HepG2 (cell line): ENCODE results near the gene NOTUM. TPM values are rescaled to one million over a fixed set of nuclear protein-coding genes. Genes with fewer than 3 reads are reported as not detected.

Source experiments
- ATF7-NPFF ChIP-seq: sonication (generic); formaldehyde crosslinking; IDR thresholded peaks from 2 replicates; pipeline ENCODE4 v1.8.1; 2023; ENCODE audit warnings: mild to moderate bottlenecking, low read depth, missing genetic modification reagents, moderate library complexity
- ATRX ChIP-seq: sonication (generic); formaldehyde crosslinking; IDR thresholded peaks from 2 replicates; pipeline ENCODE4 v1.4.0; 2020; ENCODE audit warnings: missing genetic modification reagents, borderline replicate concordance
- CREB3 ChIP-seq: sonication (generic); formaldehyde crosslinking; IDR thresholded peaks from 2 replicates; pipeline ENCODE4 v1.5.0; 2020; ENCODE audit warnings: missing genetic modification reagents
- HOXD1 ChIP-seq: sonication (generic); formaldehyde crosslinking; IDR thresholded peaks from 2 replicates; pipeline ENCODE4 v1.5.0; 2020; ENCODE audit warnings: missing genetic modification reagents
- JARID2 ChIP-seq: sonication (generic); formaldehyde crosslinking; IDR thresholded peaks from 2 replicates; pipeline ENCODE4 v1.8.1; 2023; ENCODE audit warnings: missing genetic modification reagents, inconsistent platforms; ENCODE audit not compliant: insufficient replicate concordance
- JUNB ChIP-seq: sonication (generic); formaldehyde crosslinking; IDR thresholded peaks from 2 replicates; pipeline ENCODE4 v1.8.0; 2022; ENCODE audit warnings: missing genetic modification reagents, mild to moderate bottlenecking, borderline replicate concordance
- KAT2B ChIP-seq: fragments of 150-350 bp; IDR thresholded peaks from 2 replicates; pipeline ENCODE4 v1.6.1; 2014; ENCODE audit warnings: low read depth, low read length, borderline replicate concordance
- KLF15 ChIP-seq: sonication (generic); formaldehyde crosslinking; IDR thresholded peaks from 2 replicates; pipeline ENCODE4 v1.8.1; 2023; ENCODE audit warnings: borderline replicate concordance, mild to moderate bottlenecking, inconsistent platforms, missing genetic modification reagents, mixed read lengths
- NFE2 ChIP-seq: sonication (generic); formaldehyde crosslinking; IDR thresholded peaks from 2 replicates; pipeline ENCODE4 v1.4.0; 2020; ENCODE audit warnings: missing genetic modification reagents
- PATZ1 ChIP-seq: sonication (generic); formaldehyde crosslinking; IDR thresholded peaks from 2 replicates; pipeline ENCODE4 v1.4.0; 2020; ENCODE audit warnings: missing genetic modification reagents
- PAWR ChIP-seq: sonication (generic); formaldehyde crosslinking; IDR thresholded peaks from 2 replicates; pipeline ENCODE4 v1.4.0; 2020; ENCODE audit warnings: missing genetic modification reagents, mild to moderate bottlenecking, borderline replicate concordance
- PBX2 ChIP-seq: IDR thresholded peaks from 2 replicates; pipeline ENCODE4 v1.6.1; 2016; ENCODE audit warnings: control low read depth
- PCBP2 ChIP-seq: fragments of 200-400 bp; formaldehyde crosslinking; optimal IDR thresholded peaks from 2 replicates; pipeline ENCODE3; 2018; ENCODE audit warnings: low read length, low read depth; ENCODE audit not compliant: poor library complexity, severe bottlenecking
- PRPF4 ChIP-seq: fragments of 200-400 bp; formaldehyde crosslinking; IDR thresholded peaks from 2 replicates; pipeline ENCODE4 v1.6.1; 2016; ENCODE audit warnings: low read length, low read depth; ENCODE audit not compliant: poor library complexity, severe bottlenecking
- SMC3 ChIP-seq: IDR thresholded peaks from 2 replicates; pipeline ENCODE4 v1.6.1; 2011; ENCODE audit warnings: low read length, improper control_type of control experiment
- TBL1XR1 ChIP-seq: fragments of 150-350 bp; IDR thresholded peaks from 2 replicates; pipeline ENCODE4 v1.6.1; 2014; ENCODE audit warnings: borderline replicate concordance, low read length; ENCODE audit not compliant: partially characterized antibody
- THRA ChIP-seq: sonication (generic); formaldehyde crosslinking; IDR thresholded peaks from 2 replicates; pipeline ENCODE4 v1.4.0; 2020; ENCODE audit warnings: missing genetic modification reagents, borderline replicate concordance
- ZNF136 ChIP-seq: sonication (generic); formaldehyde crosslinking; IDR thresholded peaks from 2 replicates; pipeline ENCODE4 v1.8.1; 2022; ENCODE audit warnings: low read depth, mild to moderate bottlenecking, moderate library complexity, missing genetic modification reagents
- ZNF563 ChIP-seq: sonication (generic); formaldehyde crosslinking; IDR thresholded peaks from 2 replicates; pipeline ENCODE4 v1.8.0; 2022; ENCODE audit warnings: mild to moderate bottlenecking, moderate library complexity, missing genetic modification reagents
- ZNF678 ChIP-seq: sonication (generic); formaldehyde crosslinking; IDR thresholded peaks from 2 replicates; pipeline ENCODE4 v1.4.0; 2020; ENCODE audit warnings: mild to moderate bottlenecking, missing genetic modification reagents
- ZSCAN21 ChIP-seq: sonication (generic); formaldehyde crosslinking; IDR thresholded peaks from 2 replicates; pipeline ENCODE4 v1.8.0; 2022; ENCODE audit warnings: mild to moderate bottlenecking, missing genetic modification reagents, moderate library complexity, borderline replicate concordance
- polyA plus RNA-seq, 8 experiments: library from polyadenylated mRNA; depleted of rRNA in 3 of 8; stranded (reverse) in 7 of 8; unstranded in 1 of 8; fragments of >200 nt; fragmentation: Illumina TruSeq in 4 of 8; extraction: Trizol in 4 of 8; gene quantifications; 2 replicates each; pipeline versions ENCODE4 v1.2.1 to v1.2.3, GENCODE V29; 2011 to 2016; ENCODE audit warnings: low read depth in 4 of 8, missing spikeins in 1 of 8, mixed read lengths in 1 of 8; ENCODE audit not compliant: insufficient read depth in 1 of 8
- total RNA-seq, 5 experiments: library from RNA; depleted of rRNA; stranded (reverse); fragments of >200 nt; fragmentation: Illumina TruSeq; extraction: Trizol; gene quantifications; 2 replicates each; pipeline ENCODE4 v1.2.3, GENCODE V29; 2016; ENCODE audit warnings: low read depth in 1 of 5
- TF ChIP-seq, protein P1 (sequence below): sonication (generic); formaldehyde crosslinking; IDR thresholded peaks from 2 replicates; pipeline ENCODE4 v1.8.1; 2023; ENCODE audit warnings: mild to moderate bottlenecking, moderate library complexity, missing genetic modification reagents

NOTUM gene
- total and polyA plus RNA-seq, 2 of the 13 experiments (the other 11 are each of a cell fraction or from before 2014, with no cell fraction given), result 150 to 160 TPM

- no peak; the same call in none of the 2 replicates for TF ChIP-seq ZNF563 (CRISPR knock-in tag)
- TF ChIP-seq CREB3 (CRISPR knock-in tag), result no peak
- TF ChIP-seq ZSCAN21 (CRISPR knock-in tag), result no peak
- TF ChIP-seq HOXD1 (CRISPR knock-in tag), result peak; percentile 48; the same call in 1 of the 2 replicates
- TF ChIP-seq ATRX (CRISPR knock-in tag), result no peak
- no peak for TF ChIP-seq PCBP2
- TF ChIP-seq KAT2B, result no peak
- TF ChIP-seq SMC3, result no peak
- TF ChIP-seq PAWR (CRISPR knock-in tag), result 0 out of 2 replicates have a peak, but pooled peaks have one; percentile 25
- TF ChIP-seq PRPF4, result no peak
- TF ChIP-seq ZNF678 (CRISPR knock-in tag), result 0 out of 2 replicates have a peak, but pooled peaks have one; percentile 31
- no peak for TF ChIP-seq TBL1XR1
- no peak for TF ChIP-seq THRA (CRISPR knock-in tag)
- no peak for TF ChIP-seq ATF7-NPFF
- TF ChIP-seq PBX2 (CRISPR knock-in tag), result no peak
- TF ChIP-seq, protein P1, sequence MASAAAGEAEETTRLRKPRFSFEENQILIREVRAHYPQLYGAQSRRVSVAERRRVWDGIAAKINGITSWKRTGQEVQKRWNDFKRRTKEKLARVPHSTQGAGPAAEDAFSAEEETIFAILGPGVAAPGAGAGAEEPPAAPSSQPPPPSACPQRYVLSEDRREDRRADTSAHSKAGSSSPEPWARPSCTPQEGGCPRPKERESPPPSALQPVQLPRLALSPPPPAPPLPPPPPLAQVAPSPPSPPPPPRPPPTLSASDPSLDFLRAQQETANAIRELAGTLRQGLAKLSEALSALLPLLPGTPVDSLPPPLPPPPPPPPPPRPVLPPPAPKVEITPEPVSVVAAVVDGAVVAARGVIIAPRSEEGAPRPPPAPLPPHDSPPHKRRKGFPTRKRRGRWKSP (CRISPR knock-in tag), result peak; percentile 79; the same call in 1 of the 2 replicates
- no peak for TF ChIP-seq NFE2 (CRISPR knock-in tag)
- no peak for TF ChIP-seq JUNB (CRISPR knock-in tag)
- no peak for TF ChIP-seq ZNF136
- no peak for TF ChIP-seq PATZ1 (CRISPR knock-in tag)
- TF ChIP-seq JARID2 (CRISPR knock-in tag), result no peak
- 0 out of 2 replicates have a peak, but pooled peaks have one; percentile 21 for TF ChIP-seq KLF15 (CRISPR knock-in tag)
Observed at GRCh38 chr17:81960130-81960958, 643 bp downstream of the NOTUM start (continued).
